MM.1S (cell line): ENCODE results near the gene TEX101.
A peak's percentile ranks its signal among the peaks of the same experiment; 100 is the strongest.

ENCODE experiments used
- DNase-seq: peaks from one replicate; pipeline ENCODE4 v3.0.0-alpha.2; 2015
- H2AFZ ChIP-seq: fragments of 300-600 bp; sonication (generic); 2 replicates; pipeline ENCODE4 v1.6.0; 2016; ENCODE audit warnings: antibody characterized with exemption, low read length
- H3F3A ChIP-seq: fragments of 300-600 bp; sonication (generic); 2 replicates; pipeline ENCODE4 v1.6.1; 2016; ENCODE audit warnings: mild to moderate bottlenecking, antibody characterized with exemption, low read length, moderate library complexity, mixed read lengths; ENCODE audit not compliant: insufficient read depth
- H3K27ac ChIP-seq: fragments of 300-600 bp; sonication (generic); 2 replicates; pipeline ENCODE4 v1.5.1; 2016; ENCODE audit warnings: mild to moderate bottlenecking, low read length
- H3K27me3 ChIP-seq: fragments of 300-600 bp; sonication (generic); replicated peaks from 2 replicates; pipeline ENCODE4 v1.6.0; 2016; ENCODE audit warnings: low read length; ENCODE audit not compliant: insufficient read depth
- H3K36me3 ChIP-seq: fragments of 300-600 bp; sonication (generic); replicated peaks from 2 replicates; pipeline ENCODE4 v1.6.1; 2016; ENCODE audit warnings: mild to moderate bottlenecking, low read length, mixed read lengths; ENCODE audit not compliant: insufficient read depth
- H3K4me1 ChIP-seq: fragments of 300-600 bp; sonication (generic); 2 replicates; pipeline ENCODE4 v1.6.1; 2016; ENCODE audit warnings: low read length, mixed read lengths
- H3K4me2 ChIP-seq: fragments of 300-600 bp; sonication (generic); 2 replicates; pipeline ENCODE4 v1.6.0; 2016; ENCODE audit warnings: low read depth, low read length
- H3K4me3 ChIP-seq: fragments of 300-600 bp; sonication (generic); 2 replicates; pipeline ENCODE4 v1.5.1; 2016; ENCODE audit warnings: low read length, mixed read lengths
- H3K79me2 ChIP-seq: fragments of 300-600 bp; sonication (generic); 2 replicates; pipeline ENCODE4 v1.6.1; 2016; ENCODE audit warnings: mixed run types, low read length, mixed read lengths
- H3K9ac ChIP-seq: fragments of 300-600 bp; sonication (generic); 2 replicates; pipeline ENCODE4 v1.6.1; 2016; ENCODE audit warnings: low read length, mixed read lengths
- H3K9me2 ChIP-seq: fragments of 300-600 bp; sonication (generic); replicated peaks from 2 replicates; pipeline ENCODE4 v1.6.1; 2016; ENCODE audit warnings: mild to moderate bottlenecking, low read length, mixed read lengths; ENCODE audit not compliant: insufficient read depth
- H3K9me3 ChIP-seq: fragments of 300-600 bp; sonication (generic); replicated peaks from 2 replicates; pipeline ENCODE4 v1.6.1; 2016; ENCODE audit warnings: mild to moderate bottlenecking, low read length, mixed read lengths; ENCODE audit not compliant: insufficient read depth
- H4K20me1 ChIP-seq: fragments of 300-600 bp; sonication (generic); 2 replicates; pipeline ENCODE4 v1.6.1; 2016; ENCODE audit warnings: mild to moderate bottlenecking, low read length, moderate library complexity, mixed read lengths; ENCODE audit not compliant: insufficient read depth
- CTCF ChIP-seq: fragments of 300-600 bp; sonication (generic); IDR thresholded peaks from 2 replicates; pipeline ENCODE4 v1.5.1; 2016; ENCODE audit warnings: antibody characterized with exemption, low read length, mixed read lengths
- EZH2 ChIP-seq: fragments of 300-600 bp; sonication (generic); optimal IDR thresholded peaks from 2 replicates; pipeline ENCODE3; 2017; ENCODE audit warnings: low read depth, mild to moderate bottlenecking, antibody characterized with exemption, low read length, mixed read lengths
- EZH2phosphoT487 ChIP-seq: fragments of 300-600 bp; sonication (generic); IDR thresholded peaks from 2 replicates; pipeline ENCODE4 v1.6.1; 2018; ENCODE audit warnings: antibody characterized with exemption, low read length

The TEX101 gene

GRCh38 chr19:43429395-43429794, 14.7 kb downstream of the TEX101 start:
- H3K9me2 ChIP-seq: no peaks in the 10 kb centered on the region
- no peak overlapping the region for H3K4me2 ChIP-seq
- no peaks in the 10 kb centered on the region for H3K79me2 ChIP-seq
- no peaks in the 10 kb centered on the region; the same call in 1 of the 2 replicates for H3K27me3 ChIP-seq
- H3K9me3 ChIP-seq: no peaks in the 10 kb centered on the region
- no peak overlapping the region for H2AFZ ChIP-seq
- H3K4me3 ChIP-seq: no peak overlapping the region
- no peak overlapping the region for H3K9ac ChIP-seq
- no peaks in the 10 kb centered on the region for H3K36me3 ChIP-seq
- H3F3A ChIP-seq: no peaks in the 10 kb centered on the region; the same call in 1 of the 2 replicates
- peaks cover 2% of the 10 kb centered on the region; the same call in 1 of the 2 replicates for H3K4me1 ChIP-seq
- TF ChIP-seq CTCF (no peak), EZH2phosphoT487 (no peak), EZH2 (no peak)
- no peaks in the 10 kb centered on the region for H4K20me1 ChIP-seq
- no peak for DNase-seq
- H3K27ac ChIP-seq: no peak overlapping the region

GRCh38 chr19:43430142-43430710, 15.5 kb downstream of the TEX101 start:
- H3K27ac ChIP-seq: no peak overlapping the region

GRCh38 chr19:43430976-43431375, 16.3 kb downstream of the TEX101 start:
- Histone ChIP-seq H3K9ac (no peak overlapping the region), H4K20me1 (no peaks in the 10 kb centered on the region), H3K4me3 (no peak overlapping the region), H3K4me2 (peak overlapping the region; percentile 23; the same call in 1 of the 2 replicates), H3K36me3 (no peaks in the 10 kb centered on the region), H3K27ac (no peak overlapping the region), H3K27me3 (no peaks in the 10 kb centered on the region; the same call in 1 of the 2 replicates), H3K9me2 (no peaks in the 10 kb centered on the region), H3F3A (no peaks in the 10 kb centered on the region; the same call in 1 of the 2 replicates), H3K79me2 (no peaks in the 10 kb centered on the region), H3K4me1 (peaks cover 2% of the 10 kb centered on the region; the same call in 1 of the 2 replicates), H2AFZ (no peak overlapping the region), H3K9me3 (no peaks in the 10 kb centered on the region)
- DNase-seq: no peak
- TF ChIP-seq EZH2phosphoT487 (no peak), CTCF (no peak), EZH2 (no peak)

More at GRCh38 chr19:43430142-43430710, 15.5 kb downstream of the TEX101 start:
- Histone ChIP-seq H2AFZ (no peak overlapping the region), H3K9me3 (no peaks in the 10 kb centered on the region), H3F3A (no peaks in the 10 kb centered on the region; the same call in 1 of the 2 replicates), H3K79me2 (no peaks in the 10 kb centered on the region), H3K36me3 (no peaks in the 10 kb centered on the region), H3K27me3 (no peaks in the 10 kb centered on the region; the same call in 1 of the 2 replicates), H4K20me1 (no peaks in the 10 kb centered on the region), H3K9me2 (no peaks in the 10 kb centered on the region), H3K9ac (no peak overlapping the region), H3K4me1 (peaks cover 2% of the 10 kb centered on the region; the same call in 1 of the 2 replicates), H3K4me2 (peak overlapping the region; percentile 23; the same call in 1 of the 2 replicates), H3K4me3 (no peak overlapping the region)
- TF ChIP-seq CTCF (peak; percentile 48), EZH2phosphoT487 (no peak)
- DNase-seq: peak; percentile 64
